ENCODE data around the gene TRAM2. TPM values are rescaled to one million over a fixed set of nuclear protein-coding genes. Genes with fewer than 3 reads are reported as not detected.

The TRAM2 gene
- total RNA-seq, 1 experiment from 2014 or later = 17.7 TPM

DNA sequence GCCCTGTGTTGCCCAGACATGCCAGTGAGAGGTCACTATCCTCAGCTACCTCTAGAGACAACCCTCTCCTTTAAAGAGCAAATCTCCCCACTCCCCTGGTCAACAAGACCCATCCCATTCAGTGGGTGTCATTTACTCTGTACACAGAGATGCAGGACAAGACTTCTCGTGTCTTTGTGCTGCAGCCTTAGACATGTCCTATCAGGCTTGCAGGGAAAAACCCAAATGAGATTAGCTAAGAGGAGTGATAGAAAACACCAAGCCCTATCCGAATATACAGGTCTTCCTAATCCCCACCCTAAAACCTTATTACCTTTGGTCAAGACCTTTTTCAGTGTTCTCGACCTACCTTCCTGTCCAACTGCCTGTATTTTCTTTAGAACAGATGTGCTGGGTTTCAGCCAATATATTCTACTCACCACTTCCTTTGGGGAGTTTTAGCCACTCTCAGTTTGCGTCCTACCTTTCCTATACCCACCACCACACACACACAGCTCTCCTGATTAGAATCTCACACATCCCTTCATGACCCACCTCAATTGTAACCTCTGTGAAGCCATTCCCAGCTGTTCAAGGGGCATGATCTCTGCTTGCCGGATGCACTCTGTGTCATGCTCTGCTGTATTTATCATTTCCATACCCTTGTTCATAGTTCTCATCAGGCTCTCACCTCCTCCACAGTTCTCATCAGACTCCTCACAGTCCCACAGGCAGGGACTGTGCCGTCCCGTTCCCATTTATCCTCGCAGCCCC, 39.7 kb downstream of the TRAM2 start:
- H3K9me2 ChIP-seq (replicated peaks; ENCODE audit: low read length) = no peaks in the 10 kb centered on the region
- ChIA-PET CTCF (no interaction called here), POLR2A (ENCODE audit: unreplicated experiment) (no interaction called here)
- intact Hi-C loops (cut with micrococcal nuclease) = no loop called here
- ATAC-seq = no peak
- no peaks in the 10 kb centered on the region for H3F3A ChIP-seq (ENCODE audit: low read length, unreplicated experiment)
- DNase-seq = no peak
- peaks cover 32% of the 10 kb centered on the region for H3K4me1 ChIP-seq (ENCODE audit: insufficient read depth, low read length)
- H3K4me3 ChIP-seq (ENCODE audit: low read length) = no peak overlapping the region
- peaks cover 10% of the 10 kb centered on the region; the same call in 1 of the 2 replicates for H3K36me3 ChIP-seq (ENCODE audit: low read depth, low read length)
- no TSS peak for BruUV-seq (replicated peaks)
- H4K20me1 ChIP-seq (ENCODE audit: low read length) = no peaks in the 10 kb centered on the region
- no peaks in the 10 kb centered on the region for H3K27me3 ChIP-seq (ENCODE audit: low read length)
- no peaks in the 10 kb centered on the region for H3K9me3 ChIP-seq (ENCODE audit: low read length)
- H3K4me2 ChIP-seq (ENCODE audit: low read length) = no peak overlapping the region
- TF ChIP-seq EZH2phosphoT487 (IDR thresholded peaks at IDR 0.05; ENCODE audit: borderline replicate concordance, low read length) (no peak), EZH2 (IDR thresholded peaks at IDR 0.05; ENCODE audit: low read length, unreplicated experiment) (no peak)
- TF ChIP-seq, protein P1, sequence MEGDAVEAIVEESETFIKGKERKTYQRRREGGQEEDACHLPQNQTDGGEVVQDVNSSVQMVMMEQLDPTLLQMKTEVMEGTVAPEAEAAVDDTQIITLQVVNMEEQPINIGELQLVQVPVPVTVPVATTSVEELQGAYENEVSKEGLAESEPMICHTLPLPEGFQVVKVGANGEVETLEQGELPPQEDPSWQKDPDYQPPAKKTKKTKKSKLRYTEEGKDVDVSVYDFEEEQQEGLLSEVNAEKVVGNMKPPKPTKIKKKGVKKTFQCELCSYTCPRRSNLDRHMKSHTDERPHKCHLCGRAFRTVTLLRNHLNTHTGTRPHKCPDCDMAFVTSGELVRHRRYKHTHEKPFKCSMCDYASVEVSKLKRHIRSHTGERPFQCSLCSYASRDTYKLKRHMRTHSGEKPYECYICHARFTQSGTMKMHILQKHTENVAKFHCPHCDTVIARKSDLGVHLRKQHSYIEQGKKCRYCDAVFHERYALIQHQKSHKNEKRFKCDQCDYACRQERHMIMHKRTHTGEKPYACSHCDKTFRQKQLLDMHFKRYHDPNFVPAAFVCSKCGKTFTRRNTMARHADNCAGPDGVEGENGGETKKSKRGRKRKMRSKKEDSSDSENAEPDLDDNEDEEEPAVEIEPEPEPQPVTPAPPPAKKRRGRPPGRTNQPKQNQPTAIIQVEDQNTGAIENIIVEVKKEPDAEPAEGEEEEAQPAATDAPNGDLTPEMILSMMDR (conservative IDR thresholded peaks at IDR 0.05; ENCODE audit: low read depth, low read length) = no peak
- peaks cover 23% of the 10 kb centered on the region for H3K79me2 ChIP-seq (ENCODE audit: low read length)
- no peak overlapping the region for H3K27ac ChIP-seq (ENCODE audit: low read length)
- no peak overlapping the region for H2AFZ ChIP-seq (ENCODE audit: low read length)
- no peak overlapping the region for H3K9ac ChIP-seq (ENCODE audit: low read length)

DNA sequence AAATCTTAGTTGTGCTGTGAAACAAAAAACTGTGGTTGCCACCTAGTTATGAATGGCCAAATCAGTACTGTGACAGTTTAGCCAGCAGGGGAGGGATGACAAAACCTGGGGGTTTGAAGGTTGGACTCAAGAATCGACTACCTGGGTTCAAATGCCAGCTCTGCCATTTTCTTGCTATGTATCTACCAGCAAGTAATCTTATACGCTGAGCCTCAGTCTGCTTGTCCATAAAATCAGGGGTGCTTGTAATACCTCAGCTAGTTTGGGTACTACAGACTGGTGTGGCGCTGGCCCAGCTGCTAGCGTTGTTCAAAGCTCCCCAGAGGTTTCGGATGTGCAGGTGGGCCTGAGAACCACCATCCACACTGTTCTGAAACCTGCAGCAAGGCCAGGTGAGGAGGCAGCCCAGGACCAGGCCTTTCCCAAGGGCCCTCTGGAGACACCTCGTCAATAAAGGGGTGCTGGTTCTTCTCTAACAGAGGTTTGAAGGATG, 40.4 kb downstream of the TRAM2 start:
- ATAC-seq = no peak
- H3K4me2 ChIP-seq (ENCODE audit: low read length) = no peak overlapping the region
- intact Hi-C loops (cut with micrococcal nuclease) = no loop called here
- BruUV-seq (replicated peaks) = no TSS peak
- no peak overlapping the region for H3K27ac ChIP-seq (ENCODE audit: low read length)
- H3K36me3 ChIP-seq (ENCODE audit: low read depth, low read length) = peaks cover 10% of the 10 kb centered on the region; the same call in 1 of the 2 replicates
- peaks cover 36% of the 10 kb centered on the region for H3K4me1 ChIP-seq (ENCODE audit: insufficient read depth, low read length)
- no peak overlapping the region for H3K4me3 ChIP-seq (ENCODE audit: low read length)
- no peaks in the 10 kb centered on the region for H3K27me3 ChIP-seq (ENCODE audit: low read length)
- no peak for DNase-seq
- CTCF ChIA-PET = interaction anchor here (0.7 kb wide), 1 partner anchor 129 kb away, joined by 6 read pairs; no protein-coding TSS in a partner anchor
- H3F3A ChIP-seq (ENCODE audit: low read length, unreplicated experiment) = no peaks in the 10 kb centered on the region
- peaks cover 23% of the 10 kb centered on the region for H3K79me2 ChIP-seq (ENCODE audit: low read length)
- H2AFZ ChIP-seq (ENCODE audit: low read length) = no peak overlapping the region
- TF ChIP-seq EZH2 (IDR thresholded peaks at IDR 0.05; ENCODE audit: low read length, unreplicated experiment) (no peak), EZH2phosphoT487 (IDR thresholded peaks at IDR 0.05; ENCODE audit: borderline replicate concordance, low read length) (no peak)
- TF ChIP-seq, protein P1 (conservative IDR thresholded peaks at IDR 0.05; ENCODE audit: low read depth, low read length) = no peak
- no peaks in the 10 kb centered on the region for H3K9me2 ChIP-seq (replicated peaks; ENCODE audit: low read length)
- no peaks in the 10 kb centered on the region for H3K9me3 ChIP-seq (ENCODE audit: low read length)
- no peak overlapping the region for H3K9ac ChIP-seq (ENCODE audit: low read length)
- H4K20me1 ChIP-seq (ENCODE audit: low read length) = no peaks in the 10 kb centered on the region
- POLR2A ChIA-PET (ENCODE audit: unreplicated experiment) = no interaction called here

All from PC-3 (cell line).